Upper lobe of left lung (tissue), 6 donors: Measurements from ENCODE around the gene UBE2B. TPM values are rescaled to one million over a fixed set of nuclear protein-coding genes. Genes with fewer than 3 reads are reported as not detected.

Experiments used
- ATAC-seq, 2 donors: fragments of 200-7000 bp; cut with Tn5 transposase; one replicate each; pipeline ENCODE4 v1.9.1; 2022; ENCODE audit warnings: mild to moderate bottlenecking in 2 of 2, moderate library complexity in 2 of 2; ENCODE audit not compliant: low FRiP score in 2 of 2
- DNase-seq, 2 donors: peaks; one replicate each; pipeline ENCODE4 v3.0.0-alpha.2; 2019 to 2020
- H3K27ac ChIP-seq, 4 donors: fragments of 200-600 bp; sonication (generic); one replicate each; pipeline ENCODE4 v1.5.1; 2016 to 2019
- H3K27me3 ChIP-seq, 4 donors: fragments of 200-600 bp; sonication (generic); one replicate each; pipeline ENCODE4 v1.5.1; 2017 to 2019
- H3K36me3 ChIP-seq, 4 donors: fragments of 200-600 bp; sonication (generic); one replicate each; pipeline ENCODE4 v1.5.1; 2016 to 2019
- H3K4me1 ChIP-seq, 4 donors: fragments of 200-600 bp; sonication (generic); one replicate each; pipeline ENCODE4 v1.5.1; 2018 to 2019
- H3K4me3 ChIP-seq, 4 donors: fragments of 200-600 bp; sonication (generic); one replicate each; pipeline ENCODE4 v1.5.1; 2017 to 2019; ENCODE audit warnings: mild to moderate bottlenecking in 2 of 4, moderate library complexity in 1 of 4
- H3K9me3 ChIP-seq, 4 donors: fragments of 200-600 bp; sonication (generic); one replicate each; pipeline ENCODE4 v1.5.1; 2018 to 2019
- CTCF ChIP-seq, 6 experiments: fragments of 450-650 bp in 4 of 6; fragments of 200-600 bp in 2 of 6; sonication (generic) in 2 of 6; IDR thresholded peaks; one replicate each; pipeline ENCODE4 v1.5.1; 2016 to 2019; ENCODE audit warnings: antibody characterized with exemption in 6 of 6
- EP300 ChIP-seq, 4 donors: sonication (generic); formaldehyde crosslinking; IDR thresholded peaks; one replicate each; pipeline ENCODE4 v1.5.1; 2017; ENCODE audit warnings: antibody characterized with exemption in 4 of 4, control low read depth in 2 of 4
- POLR2A ChIP-seq, 4 donors: fragments of 450-650 bp; IDR thresholded peaks; one replicate each; pipeline ENCODE4 v1.5.1; 2016 to 2017; ENCODE audit warnings: antibody characterized with exemption in 4 of 4, mild to moderate bottlenecking in 2 of 4
- POLR2AphosphoS5 ChIP-seq, 2 donors: sonication (generic); formaldehyde crosslinking; IDR thresholded peaks; one replicate each; pipeline ENCODE4 v1.5.1; 2017; ENCODE audit warnings: antibody characterized with exemption in 2 of 2
- WGBS, 2 donors: methylation state at CpG; one replicate each; pipeline ENCODE4 v1.1.5; 2017 to 2018; 5-methylcytosine and 5-hydroxymethylcytosine counted together
- total RNA-seq, 6 donors: library from RNA; depleted of rRNA in 4 of 6; stranded (reverse); fragments of >200 nt in 4 of 6; gene quantifications; one replicate each; pipeline versions ENCODE4 v1.1.0 to v1.2.1, GENCODE V29; 2016 to 2021
- donor health status: DM: no; HTN: no; CAD: no; lungs with moderate emphysema.
- donor health status: DM: no; HTN: yes; CAD: no; lungs with severe emphysema.

Gene UBE2B
- total RNA-seq, 6 donors from 2014 or later: 34.6 to 146 (median 70.7) TPM

- H3K9me3 ChIP-seq: no peaks in the 10 kb centered on the region
- ATAC-seq (no peak), DNase-seq (no peak)
- H3K4me3 ChIP-seq: no peak overlapping the region
- H3K4me1 ChIP-seq: no peaks in the 10 kb centered on the region
- WGBS, 2 donors: 87 to 88% methylated on average over 7 of the region's 7 CpGs
- TF ChIP-seq POLR2A (IDR thresholded peaks at IDR 0.05): no peak
- no peak for TF ChIP-seq CTCF (IDR thresholded peaks at IDR 0.05)
- no peak for TF ChIP-seq EP300 (IDR thresholded peaks at IDR 0.05)
- TF ChIP-seq POLR2AphosphoS5 (IDR thresholded peaks at IDR 0.05): no peak
- no peak overlapping the region for H3K27ac ChIP-seq
- no peaks in the 10 kb centered on the region for H3K27me3 ChIP-seq
- H3K36me3 ChIP-seq: no peaks in the 10 kb centered on the region
Observed at GRCh38 chr5:134426361-134426760, 55.0 kb downstream of the UBE2B start.

GRCh38 chr5:134427540-134428041 lies 56.2 kb downstream of the UBE2B start:
- H3K4me3 ChIP-seq: no peak overlapping the region
- no peak for ATAC-seq
- H3K27ac ChIP-seq: no peak overlapping the region
- TF ChIP-seq EP300 (IDR thresholded peaks at IDR 0.05): no peak
- TF ChIP-seq POLR2AphosphoS5 (IDR thresholded peaks at IDR 0.05): no peak
- no peak for TF ChIP-seq POLR2A (IDR thresholded peaks at IDR 0.05)
- no peak for TF ChIP-seq CTCF (IDR thresholded peaks at IDR 0.05)
- WGBS, 2 donors: 77 to 79% methylated on average over 8 to 9 of the region's 9 CpGs
- no peaks in the 10 kb centered on the region for H3K27me3 ChIP-seq
- H3K36me3 ChIP-seq: no peaks in the 10 kb centered on the region
- no peak for DNase-seq
- no peaks in the 10 kb centered on the region for H3K4me1 ChIP-seq
- no peaks in the 10 kb centered on the region for H3K9me3 ChIP-seq

- Histone ChIP-seq H3K27ac (no peak overlapping the region), H3K9me3 (no peaks in the 10 kb centered on the region), H3K27me3 (no peaks in the 10 kb centered on the region), H3K4me3 (no peak overlapping the region), H3K4me1 (no peaks in the 10 kb centered on the region), H3K36me3 (no peaks in the 10 kb centered on the region)
- no peak for TF ChIP-seq POLR2AphosphoS5 (IDR thresholded peaks at IDR 0.05)
- TF ChIP-seq EP300 (IDR thresholded peaks at IDR 0.05): no peak
- no peak for TF ChIP-seq CTCF (IDR thresholded peaks at IDR 0.05)
- no peak for TF ChIP-seq POLR2A (IDR thresholded peaks at IDR 0.05)
- ATAC-seq: no peak
- WGBS, 2 donors: 67 to 75% methylated on average over 5 of the region's 5 CpGs
- DNase-seq: no peak
Observed at GRCh38 chr5:134430001-134430569, 58.7 kb downstream of the UBE2B start.

GRCh38 chr5:134432174-134432573 lies 60.8 kb downstream of the UBE2B start:
- no peak for TF ChIP-seq EP300 (IDR thresholded peaks at IDR 0.05)
- no peak for TF ChIP-seq POLR2AphosphoS5 (IDR thresholded peaks at IDR 0.05)
- TF ChIP-seq CTCF (IDR thresholded peaks at IDR 0.05): no peak
- no peak for TF ChIP-seq POLR2A (IDR thresholded peaks at IDR 0.05)
- no peak for DNase-seq

More at GRCh38 chr5:134432174-134432573, 60.8 kb downstream of the UBE2B start:
- no peaks in the 10 kb centered on the region for H3K27me3 ChIP-seq
- 86 to 97% methylated on average over 4 of the region's 4 CpGs for WGBS, 2 donors
- H3K27ac ChIP-seq: no peak overlapping the region
- H3K4me3 ChIP-seq: no peak overlapping the region
- no peaks in the 10 kb centered on the region for H3K9me3 ChIP-seq
- no peaks in the 10 kb centered on the region for H3K36me3 ChIP-seq
- peaks cover 12 to 13% (median 12%) of the 10 kb centered on the region in 4 donors for H3K4me1 ChIP-seq
- ATAC-seq: no peak
